Lower lobe of right lung (tissue), 2 donors: Measurements from ENCODE around the gene LEO1. TPM values are rescaled to one million over a fixed set of nuclear protein-coding genes. Genes with fewer than 3 reads are reported as not detected.

ENCODE experiments used
- ATAC-seq, 2 donors: fragments of 200-7000 bp; cut with Tn5 transposase; one replicate each; pipeline ENCODE4 v1.9.1; 2020 to 2022; ENCODE audit warnings: mild to moderate bottlenecking in 2 of 2, moderate library complexity in 2 of 2
- DNase-seq: peaks from one replicate; pipeline ENCODE4 v3.0.0-alpha.2; 2020
- H3K27ac ChIP-seq: fragments of 200-600 bp; one replicate; pipeline ENCODE4 v1.8.0; 2022
- H3K27me3 ChIP-seq: fragments of 200-600 bp; one replicate; pipeline ENCODE4 v1.8.0; 2022; ENCODE audit warnings: low read depth
- H3K36me3 ChIP-seq: fragments of 200-600 bp; one replicate; pipeline ENCODE4 v1.8.0; 2022; ENCODE audit warnings: mild to moderate bottlenecking
- H3K4me1 ChIP-seq: fragments of 200-600 bp; one replicate; pipeline ENCODE4 v1.8.0; 2022
- H3K4me3 ChIP-seq: fragments of 200-600 bp; one replicate; pipeline ENCODE4 v1.8.0; 2022; ENCODE audit warnings: mild to moderate bottlenecking
- H3K9me3 ChIP-seq: fragments of 200-600 bp; one replicate; pipeline ENCODE4 v1.8.0; 2022
- CTCF ChIP-seq: fragments of 200-600 bp; IDR thresholded peaks from one replicate; pipeline ENCODE4 v1.8.0; 2022; ENCODE audit warnings: antibody characterized with exemption, mild to moderate bottlenecking
- intact Hi-C: fragments of 100-400 bp; cut with DNase I; formaldehyde crosslinking; loops from one replicate; pipeline ENCODE4 v1.11.0; 2022
- total RNA-seq: library from RNA; stranded (reverse); fragmentation: NEBNext Ultra II Directional; extraction: Animal tissue kit (Norgen Biotek cat#: 25700); gene quantifications from one replicate; pipeline ENCODE4 v1.2.1, GENCODE V29; 2021
- donor health status: DM: no; HTN: yes; CAD: no; lungs with severe emphysema.

The LEO1 gene
- total RNA-seq, 1 donor from 2014 or later, result 12.6 TPM

- no peak for DNase-seq
- Histone ChIP-seq H3K36me3 (peaks cover 25% of the 10 kb centered on the region), H3K27ac (no peak overlapping the region), H3K4me3 (no peak overlapping the region), H3K9me3 (peaks cover 16% of the 10 kb centered on the region), H3K4me1 (peaks cover 19% of the 10 kb centered on the region), H3K27me3 (no peaks in the 10 kb centered on the region)
- intact Hi-C loops, result no loop called here
- TF ChIP-seq CTCF, result no peak
- no peak for ATAC-seq
These were observed 5.4 kb downstream of the LEO1 start for GRCh38 chr15:51966192-51966591.

- peaks cover 15% of the 10 kb centered on the region for H3K4me1 ChIP-seq
- peaks cover 29% of the 10 kb centered on the region for H3K36me3 ChIP-seq
- no peak overlapping the region for H3K27ac ChIP-seq
- intact Hi-C loops, result no loop called here
- DNase-seq (no peak), ATAC-seq (no peak)
- no peak overlapping the region for H3K4me3 ChIP-seq
- no peaks in the 10 kb centered on the region for H3K27me3 ChIP-seq
- peaks cover 16% of the 10 kb centered on the region for H3K9me3 ChIP-seq
- no peak for TF ChIP-seq CTCF
These were observed 5.9 kb downstream of the LEO1 start for GRCh38 chr15:51965691-51966090.

DNA sequence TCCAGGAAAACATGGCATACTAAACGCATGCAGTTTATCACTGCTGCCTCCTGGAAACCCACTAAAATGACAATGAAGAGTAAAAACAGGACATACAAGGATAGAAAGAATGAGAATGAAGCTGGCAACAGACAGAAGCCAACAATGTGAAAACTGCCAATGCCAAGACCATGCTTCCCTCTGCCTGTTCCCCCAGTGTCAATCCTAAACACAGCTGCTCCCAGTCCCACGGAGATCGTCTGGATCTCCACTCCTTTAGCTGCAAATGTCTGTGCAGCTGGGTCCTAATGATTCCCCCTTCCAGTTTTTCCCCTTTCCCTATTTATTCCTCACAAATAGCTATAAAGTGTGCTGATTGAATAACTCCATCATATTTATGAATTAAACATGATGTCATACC, 16.1 kb downstream of the LEO1 start:
- Histone ChIP-seq H3K27me3 (no peaks in the 10 kb centered on the region), H3K4me3 (no peak overlapping the region), H3K27ac (no peak overlapping the region), H3K9me3 (no peaks in the 10 kb centered on the region), H3K36me3 (peaks cover 100% of the 10 kb centered on the region), H3K4me1 (no peaks in the 10 kb centered on the region)
- no peak for TF ChIP-seq CTCF
- ATAC-seq (no peak), DNase-seq (no peak)
- intact Hi-C loops, result no loop called here

GRCh38 chr15:51952805-51953204, 18.8 kb downstream of the LEO1 start:
- Histone ChIP-seq H3K4me1 (no peaks in the 10 kb centered on the region), H3K4me3 (no peak overlapping the region), H3K9me3 (no peaks in the 10 kb centered on the region), H3K36me3 (peaks cover 100% of the 10 kb centered on the region), H3K27ac (no peak overlapping the region), H3K27me3 (no peaks in the 10 kb centered on the region)
- intact Hi-C loops, result no loop called here
- ATAC-seq, result no peak
- no peak for TF ChIP-seq CTCF
- no peak for DNase-seq

DNA sequence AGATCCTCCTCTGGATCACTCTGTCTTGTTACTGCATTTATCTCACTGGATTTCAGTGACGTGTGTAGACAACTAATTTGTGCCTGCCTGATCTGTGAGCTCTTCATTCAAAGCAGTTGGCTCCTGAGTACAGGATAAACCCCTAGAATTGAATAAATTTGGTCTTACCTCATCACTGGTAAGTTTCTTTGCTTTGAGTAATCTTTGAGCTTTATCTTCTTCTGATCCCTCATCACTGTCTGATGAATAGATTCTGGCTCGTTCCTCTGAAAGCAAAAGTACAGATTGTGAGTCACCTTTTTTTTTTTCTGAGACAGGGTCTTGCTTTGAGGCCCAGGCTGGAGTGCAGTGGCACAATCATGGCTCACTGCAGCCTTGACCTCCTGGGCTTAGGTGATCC, 24.5 kb downstream of the LEO1 start:
- intact Hi-C loops, result no loop called here
- no peaks in the 10 kb centered on the region for H3K27me3 ChIP-seq
- no peak for TF ChIP-seq CTCF
- H3K36me3 ChIP-seq, result peaks cover 75% of the 10 kb centered on the region
- H3K9me3 ChIP-seq, result no peaks in the 10 kb centered on the region
- H3K4me3 ChIP-seq, result no peak overlapping the region
- DNase-seq (no peak), ATAC-seq (no peak)
- no peaks in the 10 kb centered on the region for H3K4me1 ChIP-seq
- no peak overlapping the region for H3K27ac ChIP-seq

GRCh38 chr15:51939216-51939615, 32.4 kb downstream of the LEO1 start:
- Histone ChIP-seq H3K27me3 (no peaks in the 10 kb centered on the region), H3K4me1 (no peaks in the 10 kb centered on the region), H3K4me3 (no peak overlapping the region), H3K9me3 (no peaks in the 10 kb centered on the region), H3K27ac (no peak overlapping the region), H3K36me3 (peaks cover 59% of the 10 kb centered on the region)
- TF ChIP-seq CTCF, result no peak
- DNase-seq (no peak), ATAC-seq (no peak)
- intact Hi-C loops, result no loop called here
